DMS79 (cell line): ENCODE data around the gene ATF1.
"Not testable (repeated sequence)": the region's sequence is repeated elsewhere in the genome, so short reads cannot be mapped to it uniquely, and the experiment has no call there.

Experiments
- DNase-seq: peaks from one replicate; lab custom pipeline; 2025; lab: John Stamatoyannopoulos, UW

The ATF1 gene

DNA sequence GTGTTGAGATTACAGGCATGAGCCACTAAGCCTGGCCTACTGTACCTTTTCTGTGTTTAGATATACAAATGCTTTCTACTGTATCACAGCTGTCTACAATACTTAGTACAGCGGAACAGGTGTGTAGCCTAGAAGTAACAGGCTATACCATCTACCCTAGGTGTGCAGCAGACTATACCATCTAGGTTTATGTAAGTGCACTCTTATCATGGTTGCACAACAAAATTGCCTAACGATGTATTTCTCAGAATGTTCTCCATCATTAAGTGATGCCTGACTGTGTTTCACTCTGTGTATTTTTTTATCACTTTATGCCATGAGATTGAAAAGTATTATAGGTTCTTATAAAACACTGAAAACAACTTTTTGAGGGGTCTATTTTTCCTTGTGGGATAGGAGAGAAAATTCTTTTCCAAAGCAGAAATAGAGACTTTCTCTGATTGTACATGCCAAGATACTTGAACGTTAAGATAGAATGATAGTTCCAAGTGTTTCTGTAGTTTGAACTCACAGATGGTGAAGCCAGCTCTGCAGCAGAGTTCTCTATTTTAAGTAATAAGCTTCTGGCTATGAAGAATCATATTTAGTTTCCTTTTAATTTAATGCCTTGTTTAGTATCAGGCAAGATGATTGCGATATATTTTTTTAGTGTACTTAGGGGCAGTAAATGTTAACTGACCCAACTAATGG lies 95.9 kb downstream of the ATF1 start:
- DNase-seq = no peak

GRCh38 chr12:50862316-50862715 lies 98.4 kb downstream of the ATF1 start:
- no peak for DNase-seq

DNA sequence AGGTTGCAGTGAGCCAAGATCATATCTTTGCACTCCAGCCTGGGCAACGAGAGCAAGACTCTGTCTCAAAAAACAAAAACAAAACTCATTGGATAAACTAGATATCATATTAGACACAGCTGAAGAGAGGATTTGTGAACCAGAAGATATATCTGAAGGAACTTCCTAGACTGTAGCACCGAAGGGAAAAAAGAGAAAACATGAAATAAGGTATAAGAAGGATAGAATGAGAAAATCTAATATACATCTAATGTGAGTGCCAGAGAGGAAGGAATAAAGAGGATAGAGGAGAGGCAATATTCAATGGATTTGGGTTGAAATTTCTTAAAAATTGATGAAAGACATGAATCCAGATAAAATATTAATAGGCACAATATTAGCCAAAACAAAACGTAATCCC lies 101.4 kb downstream of the ATF1 start:
- no peak for DNase-seq

DNA sequence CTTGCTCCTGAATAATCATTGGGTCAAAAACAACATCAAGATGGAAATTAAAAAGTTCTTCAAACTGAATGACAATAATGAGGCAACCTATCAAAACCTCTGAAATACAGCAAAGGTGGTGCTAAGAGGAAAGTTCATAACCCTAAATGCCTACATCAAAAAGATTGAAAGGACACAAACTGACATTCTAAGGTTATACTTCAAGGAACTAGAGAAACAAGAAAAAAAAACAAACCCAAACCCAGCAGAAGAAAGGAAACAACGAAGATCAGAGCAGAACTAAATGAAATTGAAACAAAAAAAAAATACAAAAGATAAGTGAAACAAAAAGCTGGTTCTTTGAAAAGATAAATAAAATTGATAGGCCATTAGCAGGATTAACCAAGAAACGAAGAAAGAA lies 105.0 kb downstream of the ATF1 start:
- not testable (repeated sequence) for DNase-seq
